H1 (cell line): ENCODE results near the gene ACOT12. TPM values are rescaled to one million over a fixed set of nuclear protein-coding genes. Genes with fewer than 3 reads are reported as not detected.

Source experiments
- CTCF ChIA-PET: fragments of 300-600 bp; sonication (Branson Sonifier 250); formaldehyde crosslinking; loops from one replicate; lab custom pipeline; 2021; ENCODE audit not compliant: partially characterized antibody; lab: Charles Lee
- POLR2A ChIA-PET: fragments of 300-600 bp; sonication (Branson Sonifier 250); formaldehyde crosslinking; loops from one replicate; lab custom pipeline; 2021; ENCODE audit warnings: inconsistent platforms; ENCODE audit not compliant: partially characterized antibody; lab: Charles Lee
- DNase-seq, 2 experiments: peaks; one replicate each; pipeline versions ENCODE4 v3.0.0 to v3.0.0-alpha.2; 2010 to 2022; ENCODE audit warnings: low spot score in 2 of 2, low read depth in 1 of 2, mixed read lengths in 1 of 2
- FAIRE-seq: peaks from 2 replicates; lab custom pipeline; 2011; peaks lifted over from hg19 to GRCh38; lab: Jason Lieb, UNC
- H2AFZ ChIP-seq: 2 replicates; pipeline ENCODE4 v1.8.1; 2012; ENCODE audit warnings: low read length, inconsistent platforms
- H2AK5ac ChIP-seq: 2 replicates; pipeline ENCODE4 v1.6.1; 2013; ENCODE audit warnings: low read depth, low read length
- H2BK120ac ChIP-seq: replicated peaks from 2 replicates; pipeline ENCODE3; 2013; ENCODE audit warnings: low read depth, low read length, inconsistent platforms
- H2BK12ac ChIP-seq: 2 replicates; pipeline ENCODE4 v1.6.1; 2013; ENCODE audit warnings: low read depth, low read length
- H2BK15ac ChIP-seq: 2 replicates; pipeline ENCODE4 v1.6.1; 2013; ENCODE audit warnings: low read length
- H2BK20ac ChIP-seq: 2 replicates; pipeline ENCODE4 v1.6.1; 2013; ENCODE audit warnings: low read length
- H2BK5ac ChIP-seq: 2 replicates; pipeline ENCODE4 v1.6.1; 2013; ENCODE audit warnings: low read depth, low read length
- H3K14ac ChIP-seq: 2 replicates; pipeline ENCODE4 v1.6.1; 2013; ENCODE audit warnings: inconsistent platforms; ENCODE audit not compliant: insufficient read length
- H3K18ac ChIP-seq: 2 replicates; pipeline ENCODE4 v1.6.1; 2013; ENCODE audit warnings: low read length; ENCODE audit errors: extremely low read depth
- H3K23ac ChIP-seq: 2 replicates; pipeline ENCODE4 v1.6.1; 2013; ENCODE audit warnings: inconsistent platforms; ENCODE audit not compliant: insufficient read length
- H3K23me2 ChIP-seq: 2 replicates; pipeline ENCODE4 v1.6.1; 2013; ENCODE audit warnings: low read depth, low read length
- H3K27ac ChIP-seq: 2 replicates; pipeline ENCODE4 v1.6.1; 2011; ENCODE audit warnings: low read depth, low read length, inconsistent platforms
- H3K27me3 ChIP-seq, 4 experiments: replicated peaks in 1 of 4; 1 replicate in 1 of 4; 2 replicates in 3 of 4; pipeline versions ENCODE4 v1.6.1 to v1.8.1; 2011 to 2013; ENCODE audit warnings: low read length in 3 of 4, mild to moderate bottlenecking in 3 of 4, inconsistent platforms in 2 of 4, mixed read lengths in 2 of 4, moderate library complexity in 1 of 4; ENCODE audit not compliant: control insufficient read depth in 3 of 4, insufficient read depth in 3 of 4; ENCODE audit errors: extremely low read depth in 1 of 4
- H3K36me3 ChIP-seq, 4 experiments: 2 replicates each; pipeline versions ENCODE4 v1.6.1 to v1.8.1; 2011 to 2013; ENCODE audit warnings: mild to moderate bottlenecking in 4 of 4, low read length in 3 of 4, moderate library complexity in 2 of 4, control low read depth in 1 of 4, inconsistent platforms in 1 of 4; ENCODE audit not compliant: insufficient read depth in 4 of 4, control insufficient read depth in 2 of 4
- H3K4ac ChIP-seq: replicated peaks from 2 replicates; pipeline ENCODE3; 2013; ENCODE audit warnings: low read length, low read depth, mixed read lengths, inconsistent platforms; ENCODE audit not compliant: insufficient read length
- H3K4me1 ChIP-seq, 4 experiments: replicated peaks in 1 of 4; 1 replicate in 1 of 4; 2 replicates in 3 of 4; pipeline versions ENCODE4 v1.6.1 to v1.8.1; 2011 to 2013; ENCODE audit warnings: low read length in 3 of 4, inconsistent platforms in 2 of 4, mixed read lengths in 1 of 4; ENCODE audit not compliant: insufficient read depth in 4 of 4, control insufficient read depth in 3 of 4
- H3K4me2 ChIP-seq, 2 experiments: 2 replicates each; pipeline versions ENCODE4 v1.6.1 to v1.8.1; 2011 to 2013; ENCODE audit warnings: low read depth in 2 of 2, low read length in 2 of 2, control low read depth in 1 of 2, inconsistent platforms in 1 of 2, mild to moderate bottlenecking in 1 of 2; ENCODE audit not compliant: insufficient read depth in 1 of 2
- H3K4me3 ChIP-seq, 4 experiments: fragments of 200-600, 300-600 bp in 1 of 4; sonication (generic), shearing (Covaris generic), sonication (Bioruptor Twin) in 1 of 4; 2 replicates each; pipeline versions ENCODE4 v1.5.1 to v1.8.1; 2011 to 2016; ENCODE audit warnings: low read length in 4 of 4, low read depth in 3 of 4, control low read depth in 2 of 4, inconsistent platforms in 2 of 4, mild to moderate bottlenecking in 2 of 4, mixed read lengths in 1 of 4, moderate library complexity in 1 of 4; ENCODE audit not compliant: insufficient read depth in 2 of 4; ENCODE audit errors: extremely low read depth in 1 of 4
- H3K56ac ChIP-seq: replicated peaks from 2 replicates; pipeline ENCODE3; 2013; ENCODE audit warnings: low read depth, mild to moderate bottlenecking, mixed read lengths, low read length, inconsistent platforms; ENCODE audit not compliant: insufficient read length
- H3K79me1 ChIP-seq: 2 replicates; pipeline ENCODE4 v1.6.1; 2013; ENCODE audit warnings: low read depth, low read length, control low read depth
- H3K79me2 ChIP-seq, 2 experiments: 2 replicates each; pipeline versions ENCODE4 v1.6.1 to v1.8.1; 2012 to 2013; ENCODE audit warnings: low read length in 2 of 2, mild to moderate bottlenecking in 2 of 2, inconsistent platforms in 1 of 2; ENCODE audit not compliant: insufficient read depth in 2 of 2, control insufficient read depth in 1 of 2
- H3K9ac ChIP-seq, 4 experiments: replicated peaks in 1 of 4; 1 replicate in 1 of 4; 2 replicates in 3 of 4; pipeline versions ENCODE4 v1.6.1 to v1.8.1; 2011 to 2013; ENCODE audit warnings: low read depth in 3 of 4, low read length in 3 of 4, control low read depth in 2 of 4, mild to moderate bottlenecking in 2 of 4, moderate library complexity in 2 of 4, inconsistent platforms in 1 of 4; ENCODE audit errors: extremely low read depth in 1 of 4
- H3K9me3 ChIP-seq, 2 experiments: 2 replicates each; pipeline versions ENCODE4 v1.6.1 to v1.8.1; 2012 to 2013; ENCODE audit warnings: mild to moderate bottlenecking in 2 of 2, moderate library complexity in 2 of 2, control low read depth in 1 of 2, inconsistent platforms in 1 of 2, low read depth in 1 of 2, low read length in 1 of 2, mixed read lengths in 1 of 2; ENCODE audit not compliant: insufficient read depth in 2 of 2
- H4K20me1 ChIP-seq, 2 experiments: replicated peaks in 1 of 2; 2 replicates each; pipeline versions ENCODE3 to v1.8.1; 2011 to 2013; ENCODE audit warnings: inconsistent platforms in 2 of 2, low read length in 2 of 2, mild to moderate bottlenecking in 1 of 2; ENCODE audit not compliant: insufficient read depth in 2 of 2, control insufficient read depth in 1 of 2
- H4K5ac ChIP-seq: 2 replicates; pipeline ENCODE4 v1.6.1; 2013; ENCODE audit warnings: low read length, low read depth, mixed read lengths, inconsistent platforms; ENCODE audit not compliant: insufficient read length
- H4K8ac ChIP-seq: 2 replicates; pipeline ENCODE4 v1.8.0; 2013; ENCODE audit warnings: mild to moderate bottlenecking, moderate library complexity, low read length, inconsistent platforms; ENCODE audit not compliant: insufficient read depth; ENCODE audit errors: extremely low read depth
- H4K91ac ChIP-seq: replicated peaks from 2 replicates; pipeline ENCODE3; 2013; ENCODE audit warnings: low read length, mixed read lengths, inconsistent platforms; ENCODE audit not compliant: insufficient read length
- KDM4A ChIP-seq: IDR thresholded peaks from one replicate; pipeline ENCODE4 v1.7.1; 2012; ENCODE audit warnings: low read depth, mild to moderate bottlenecking, moderate library complexity, low read length, inconsistent platforms; ENCODE audit not compliant: severe bottlenecking
- WGBS, 2 experiments: shearing (Covaris generic) in 1 of 2; methylation state at CpG; one replicate each; pipeline versions ENCODE4 v1.1.6 to v1.1.7; 2013 to 2015; ENCODE audit warnings: low lambda C conversion rate in 2 of 2, mixed read lengths in 2 of 2, inconsistent platforms in 1 of 2, low coverage in 1 of 2, missing lambda C conversion rate in 1 of 2; ENCODE audit not compliant: insufficient replicate concordance in 2 of 2, insufficient coverage in 1 of 2, insufficient read length in 1 of 2; ENCODE audit errors: extremely low coverage in 1 of 2, missing lambda C conversion rate in 1 of 2; 5-methylcytosine and 5-hydroxymethylcytosine counted together
- polyA plus RNA-seq, 7 experiments: library from polyadenylated mRNA; depleted of rRNA in 3 of 7; stranded (reverse) in 5 of 7; unstranded in 2 of 7; fragments of >200 nt in 5 of 7; fragments of 200-250 nt in 2 of 7; gene quantifications; 1 replicate in 5 of 7; 2 replicates in 1 of 7; 4 replicates in 1 of 7; pipeline versions ENCODE4 v1.2.1 to v1.2.3, GENCODE V29; 2011 to 2013; ENCODE audit warnings: missing spikeins in 2 of 7, mixed read lengths in 2 of 7
- total RNA-seq: library from RNA; stranded (reverse); fragmentation: NEBNext Ultra II Directional; extraction: Animal tissue kit (Norgen Biotek cat#: 25700); gene quantifications from 2 replicates; pipeline ENCODE4 v1.2.1, GENCODE V29; 2021

The ACOT12 gene
- total and polyA plus RNA-seq, 2 of the 8 experiments (the other 6 are each of a cell fraction or from before 2014, with no cell fraction given) = 0.29 TPM; not detected in 1

DNA sequence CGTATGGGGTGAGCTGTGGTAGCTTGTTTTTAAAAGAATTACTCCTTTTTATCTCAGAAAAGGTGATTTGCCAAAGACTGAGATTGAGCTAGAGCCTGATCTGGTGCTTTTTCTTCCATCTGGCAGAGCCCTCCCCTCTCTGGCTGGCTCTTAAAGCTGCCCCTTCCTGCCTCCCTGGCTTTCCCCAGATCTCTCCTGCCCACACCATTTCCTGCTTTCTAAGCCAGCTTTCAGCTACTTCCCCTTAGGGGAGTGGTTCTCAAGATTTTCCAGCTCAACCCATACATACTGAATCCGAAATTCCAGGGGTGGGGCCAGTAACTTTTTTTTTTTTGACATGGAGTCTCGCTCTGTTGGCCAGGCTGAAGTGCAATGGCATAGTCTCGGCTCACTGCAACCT is 4.8 kb upstream of the ACOT12 start:
- Histone ChIP-seq H2BK5ac (no peak overlapping the region), H3K4me2 (no peak overlapping the region), H3K9ac (no peak overlapping the region), H3K14ac (no peak overlapping the region), H3K4me1 (no peaks in the 10 kb centered on the region), H2BK15ac (no peak overlapping the region), H3K27ac (no peak overlapping the region), H4K8ac (no peak overlapping the region), H3K56ac (no peak overlapping the region), H2BK120ac (no peak overlapping the region), H3K23me2 (peaks cover 3% of the 10 kb centered on the region; the same call in 1 of the 2 replicates), H4K91ac (no peak overlapping the region), H4K5ac (no peak overlapping the region), H2BK20ac (no peak overlapping the region), H3K4ac (no peak overlapping the region), H4K20me1 (no peaks in the 10 kb centered on the region), H3K18ac (no peak overlapping the region), H3K36me3 (no peaks in the 10 kb centered on the region), H2BK12ac (no peak overlapping the region), H3K79me2 (no peaks in the 10 kb centered on the region), H3K27me3 (peaks cover 0 to 5% (median 2%) of the 10 kb centered on the region in 4 experiments; a peak in 6 of 7 replicates), H2AK5ac (no peak overlapping the region), H3K23ac (no peak overlapping the region), H2AFZ (no peak overlapping the region), H3K4me3 (no peak overlapping the region), H3K9me3 (0 out of 4 replicates have a peak, but pooled peaks cover 0 to 3% of the 10 kb centered on the region in 2 experiments), H3K79me1 (no peaks in the 10 kb centered on the region)
- POLR2A ChIA-PET = no interaction called here
- 94% methylated on average over 4 of the region's 4 CpGs; no CpG with 5 or more reads in 1 of the 2 experiments for WGBS, 2 experiments
- CTCF ChIA-PET = interaction anchor here (0.9 kb wide), 1 partner anchor 11 kb away, joined by 3 read pairs; no protein-coding TSS in a partner anchor
- DNase-seq (no peak), FAIRE-seq (no peak)
- no peak for TF ChIP-seq KDM4A
